Right lobe of liver (tissue), 6 donors: ENCODE measurements around the gene C2CD2L. TPM values are rescaled to one million over a fixed set of nuclear protein-coding genes. Genes with fewer than 3 reads are reported as not detected.

Source experiments
- ATAC-seq, 4 donors: fragments of 200-7000 bp; cut with Tn5 transposase; one replicate each; pipeline ENCODE4 v1.9.1; 2020; ENCODE audit warnings: mild to moderate bottlenecking in 4 of 4, moderate library complexity in 4 of 4
- DNase-seq, 3 donors: peaks; one replicate each; pipeline ENCODE4 v3.0.0-alpha.2; 2020
- H3K27ac ChIP-seq, 3 donors: fragments of 200-600 bp; one replicate each; pipeline ENCODE4 v1.8.0; 2022
- H3K27me3 ChIP-seq, 2 donors: fragments of 200-600 bp; one replicate each; pipeline ENCODE4 v1.8.0; 2022
- H3K36me3 ChIP-seq, 4 donors: fragments of 200-600 bp; sonication (generic) in 1 of 4; one replicate each; pipeline versions ENCODE4 v1.5.1 to v1.8.0; 2017 to 2022; ENCODE audit warnings: control low read depth in 1 of 4
- H3K4me1 ChIP-seq, 4 donors: fragments of 200-600 bp; sonication (generic) in 1 of 4; one replicate each; pipeline versions ENCODE4 v1.5.1 to v1.8.0; 2017 to 2022; ENCODE audit warnings: control low read depth in 1 of 4
- H3K4me3 ChIP-seq, 3 donors: fragments of 200-600 bp; one replicate each; pipeline ENCODE4 v1.8.0; 2022
- H3K9me3 ChIP-seq, 4 donors: fragments of 200-600 bp; sonication (generic) in 1 of 4; one replicate each; pipeline versions ENCODE4 v1.5.1 to v1.8.0; 2017 to 2022; ENCODE audit warnings: control low read depth in 1 of 4
- POLR2A ChIP-seq: fragments of 450-650 bp; IDR thresholded peaks from one replicate; pipeline ENCODE4 v1.6.1; 2017; ENCODE audit warnings: antibody characterized with exemption, mild to moderate bottlenecking
- WGBS: methylation state at CpG from one replicate; pipeline ENCODE4 v1.1.6; 2018; ENCODE audit warnings: low coverage, low lambda C conversion rate; ENCODE audit not compliant: insufficient coverage; ENCODE audit errors: missing lambda C conversion rate; 5-methylcytosine and 5-hydroxymethylcytosine counted together
- intact Hi-C, 2 donors: fragments of 100-400 bp; cut with DNase I; formaldehyde crosslinking; loops; one replicate each; pipeline versions ENCODE4 v1.11.2 to v1.14.1; 2022
- total RNA-seq, 6 experiments: library from RNA; depleted of rRNA in 2 of 6; stranded (reverse); fragments of >200 nt in 2 of 6; fragmentation: NEBNext Ultra II Directional in 3 of 6; extraction: Animal tissue kit (Norgen Biotek cat#: 25700) in 3 of 6; gene quantifications; one replicate each; pipeline versions ENCODE4 v1.1.0 to v1.2.4, GENCODE V29; 2016 to 2023
- TF ChIP-seq, protein P1 (sequence below), 4 donors: fragments of 200-600 bp in 3 of 4; fragments of 450-650 bp in 1 of 4; IDR thresholded peaks; one replicate each; pipeline versions ENCODE4 v1.5.1 to v1.8.0; 2016 to 2022; ENCODE audit warnings: antibody characterized with exemption in 4 of 4, mild to moderate bottlenecking in 2 of 4
- donor health status: DM: no; HTN: yes; CAD: no.
- donor health status: DM: no; HTN: no; CAD: no.
- donor health status: DM: no; HTN: no; CAD: no.
- donor health status: DM: no; HTN: yes; CAD: no.
- donor health status: DM: no; HTN: yes; CAD: no.

The C2CD2L gene
- total RNA-seq, 6 experiments from 2014 or later: 5.4 to 9.7 (median 6.5) TPM

DNA sequence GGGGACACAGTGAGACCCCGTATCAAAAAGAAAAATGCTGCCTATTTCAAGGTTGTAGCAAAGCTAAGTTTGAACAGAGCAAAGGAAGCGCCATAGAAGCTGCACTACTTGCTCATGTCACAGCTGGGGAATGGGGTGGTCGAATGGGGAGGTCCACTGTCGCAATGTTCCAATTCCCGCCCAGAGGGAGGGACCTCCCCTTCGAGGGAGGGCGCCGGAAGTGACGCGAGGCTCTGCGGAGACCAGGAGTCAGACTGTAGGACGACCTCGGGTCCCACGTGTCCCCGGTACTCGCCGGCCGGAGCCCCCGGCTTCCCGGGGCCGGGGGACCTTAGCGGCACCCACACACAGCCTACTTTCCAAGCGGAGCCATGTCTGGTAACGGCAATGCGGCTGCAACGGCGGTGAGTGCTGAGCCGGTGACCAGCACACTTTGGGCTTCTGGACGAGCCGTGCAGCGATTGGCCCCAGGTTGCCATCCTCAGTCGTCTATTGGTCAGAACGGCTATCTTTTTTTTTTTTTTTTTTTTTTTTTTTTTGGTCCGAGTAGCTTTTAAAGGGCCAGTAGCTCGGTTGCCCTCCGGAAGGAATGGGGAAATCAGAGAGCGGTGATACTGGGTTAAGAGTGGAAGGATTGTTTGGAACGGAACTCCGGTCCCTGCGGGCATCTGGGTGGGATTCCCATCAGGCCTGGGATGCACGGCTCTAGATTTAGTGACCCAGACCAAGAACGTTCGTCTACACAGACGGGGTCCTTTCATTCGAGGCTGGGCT lies 22.3 kb upstream of the C2CD2L start, which contains the start of gene HMBS:
Gene HMBS (plus strand): TSS at position 219 of the 774 bp plus-strand sequence. CDS start 153 bp downstream, at position 372.
- intact Hi-C loops: no loop called here
- ATAC-seq (peak; percentile 96 to 98 (median 98)), DNase-seq (peak; percentile 96)
- Histone ChIP-seq H3K27me3 (no peaks in the 10 kb centered on the region), H3K9me3 (no peaks in the 10 kb centered on the region), H3K27ac (peak within 1 kb of the TSS; percentile 75 to 91 (median 85)), H3K36me3 (peaks cover 0 to 26% (median 12%) of the 10 kb centered on the region in 4 donors), H3K4me1 (peaks cover 0 to 13% (median 4%) of the 10 kb centered on the region in 4 donors), H3K4me3 (peak within 1 kb of the TSS; percentile 71 to 98 (median 94))
- TF ChIP-seq, protein P1, sequence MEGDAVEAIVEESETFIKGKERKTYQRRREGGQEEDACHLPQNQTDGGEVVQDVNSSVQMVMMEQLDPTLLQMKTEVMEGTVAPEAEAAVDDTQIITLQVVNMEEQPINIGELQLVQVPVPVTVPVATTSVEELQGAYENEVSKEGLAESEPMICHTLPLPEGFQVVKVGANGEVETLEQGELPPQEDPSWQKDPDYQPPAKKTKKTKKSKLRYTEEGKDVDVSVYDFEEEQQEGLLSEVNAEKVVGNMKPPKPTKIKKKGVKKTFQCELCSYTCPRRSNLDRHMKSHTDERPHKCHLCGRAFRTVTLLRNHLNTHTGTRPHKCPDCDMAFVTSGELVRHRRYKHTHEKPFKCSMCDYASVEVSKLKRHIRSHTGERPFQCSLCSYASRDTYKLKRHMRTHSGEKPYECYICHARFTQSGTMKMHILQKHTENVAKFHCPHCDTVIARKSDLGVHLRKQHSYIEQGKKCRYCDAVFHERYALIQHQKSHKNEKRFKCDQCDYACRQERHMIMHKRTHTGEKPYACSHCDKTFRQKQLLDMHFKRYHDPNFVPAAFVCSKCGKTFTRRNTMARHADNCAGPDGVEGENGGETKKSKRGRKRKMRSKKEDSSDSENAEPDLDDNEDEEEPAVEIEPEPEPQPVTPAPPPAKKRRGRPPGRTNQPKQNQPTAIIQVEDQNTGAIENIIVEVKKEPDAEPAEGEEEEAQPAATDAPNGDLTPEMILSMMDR (IDR thresholded peaks at IDR 0.05): no peak
- peak; percentile 54 for TF ChIP-seq POLR2A
- WGBS: under 1% methylated on average over 23 of the region's 45 CpGs

GRCh38 chr11:119085437-119085847 lies 21.7 kb upstream of the C2CD2L start:
- peaks cover 0 to 20% (median 8%) of the 10 kb centered on the region in 4 donors for H3K36me3 ChIP-seq
- ATAC-seq (peak in 1 of 4 donors; percentile 3), DNase-seq (no peak)
- WGBS: 0% methylated on average over 8 of the region's 13 CpGs
- peak overlapping the region; percentile 71 to 98 (median 94) for H3K4me3 ChIP-seq
- no peaks in the 10 kb centered on the region for H3K27me3 ChIP-seq
- peaks cover 0 to 13% (median 4%) of the 10 kb centered on the region in 4 donors for H3K4me1 ChIP-seq
- intact Hi-C loops: no loop called here
- peak overlapping the region; percentile 75 to 91 (median 85) for H3K27ac ChIP-seq
- H3K9me3 ChIP-seq: no peaks in the 10 kb centered on the region
- TF ChIP-seq, protein P1 (IDR thresholded peaks at IDR 0.05): no peak
- TF ChIP-seq POLR2A: no peak

DNA sequence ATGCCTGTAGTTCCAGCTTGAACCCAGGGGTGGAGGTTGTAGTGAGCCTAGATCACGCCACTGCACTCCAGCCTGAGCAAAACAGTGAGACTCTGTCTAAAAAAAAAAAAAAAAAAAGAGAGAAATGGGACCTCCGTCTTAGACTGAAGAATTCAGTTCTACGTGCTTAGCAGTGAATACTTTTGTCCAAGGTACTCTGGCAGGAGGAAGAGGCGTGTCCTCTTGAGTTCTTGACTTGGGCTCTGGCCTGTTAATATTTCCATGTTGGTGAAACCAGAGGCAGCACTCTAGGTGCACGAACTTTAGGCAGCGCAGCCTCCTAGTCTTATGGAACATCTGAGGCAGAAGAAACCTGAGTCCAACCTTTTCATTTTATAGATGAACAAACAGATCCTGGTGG lies 20.0 kb upstream of the C2CD2L start:
- WGBS: 88% methylated on average over 3 of the region's 6 CpGs
- H3K27me3 ChIP-seq: no peaks in the 10 kb centered on the region
- peaks cover 0 to 13% (median 4%) of the 10 kb centered on the region in 4 donors for H3K4me1 ChIP-seq
- peaks cover 0 to 4% (median 0%) of the 10 kb centered on the region in 4 donors for H3K36me3 ChIP-seq
- H3K4me3 ChIP-seq: no peak overlapping the region
- intact Hi-C loops: no loop called here
- DNase-seq: no peak
- no peak overlapping the region for H3K27ac ChIP-seq
- no peak for ATAC-seq
- no peak for TF ChIP-seq POLR2A
- TF ChIP-seq, protein P1 (IDR thresholded peaks at IDR 0.05): no peak
- no peaks in the 10 kb centered on the region for H3K9me3 ChIP-seq

DNA sequence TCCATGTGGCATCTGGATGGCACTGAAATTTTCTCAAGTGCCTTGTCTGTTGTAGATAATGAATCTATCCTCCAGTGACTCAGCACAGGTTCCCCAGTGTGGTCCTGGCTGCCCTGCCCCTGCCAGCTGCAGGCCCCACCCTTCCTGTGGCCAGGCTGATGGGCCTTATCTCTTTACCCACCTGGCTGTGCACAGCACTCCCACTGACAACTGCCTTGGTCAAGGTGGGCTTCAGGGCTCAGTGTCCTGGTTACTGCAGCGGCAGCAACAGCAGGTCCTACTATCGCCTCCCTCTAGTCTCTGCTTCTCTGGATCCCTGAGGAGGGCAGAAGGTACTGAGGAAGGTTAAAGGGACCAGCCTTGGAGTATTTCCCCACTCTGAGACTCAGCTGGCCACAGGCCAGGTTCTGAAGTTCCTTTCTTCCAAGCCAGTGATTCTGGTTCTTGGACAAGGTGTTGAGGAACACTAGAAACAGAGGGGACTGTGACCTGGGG lies 19.4 kb upstream of the C2CD2L start:
- 92% methylated on average over 2 of the region's 2 CpGs for WGBS
- no peak for ATAC-seq

More for the DNA sequence above, 19.4 kb upstream of the C2CD2L start:
- H3K4me3 ChIP-seq: no peak overlapping the region
- TF ChIP-seq, protein P1 (IDR thresholded peaks at IDR 0.05): no peak
- TF ChIP-seq POLR2A: no peak
- H3K36me3 ChIP-seq: no peaks in the 10 kb centered on the region
- no peak for DNase-seq
- peaks cover 0 to 13% (median 5%) of the 10 kb centered on the region in 4 donors for H3K4me1 ChIP-seq
- no peak overlapping the region for H3K27ac ChIP-seq
- H3K27me3 ChIP-seq: no peaks in the 10 kb centered on the region
- H3K9me3 ChIP-seq: no peaks in the 10 kb centered on the region
- intact Hi-C loops: no loop called here
